Measurements from ENCODE around the gene CYP4F8.
"Not testable (repeated sequence)": the region's sequence is repeated elsewhere in the genome, so short reads cannot be mapped to it uniquely, and the experiment has no call there.

The CYP4F8 gene

DNA sequence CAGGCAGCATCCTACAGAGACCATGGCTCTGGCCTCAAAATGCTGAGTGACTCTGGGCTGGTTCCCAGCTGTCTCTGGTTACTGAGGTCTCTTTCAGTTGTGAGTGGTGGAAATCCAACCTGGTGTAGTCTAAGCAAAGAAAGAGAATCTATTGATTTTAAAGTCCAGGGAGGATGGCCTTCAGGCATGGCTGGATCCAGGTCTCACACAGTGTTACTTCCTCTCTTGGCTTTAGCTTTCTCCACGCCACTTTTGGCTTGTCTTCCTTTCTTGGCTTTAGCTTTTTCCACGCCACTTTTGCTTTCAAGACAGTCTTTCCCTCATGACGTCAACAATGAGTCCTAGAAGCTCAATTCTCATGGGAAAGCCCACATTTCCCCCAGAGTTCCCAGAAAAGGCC is 29.8 kb downstream of the CYP4F8 start:
- no peak for DNase-seq (ENCODE audit: low read depth)

DNA sequence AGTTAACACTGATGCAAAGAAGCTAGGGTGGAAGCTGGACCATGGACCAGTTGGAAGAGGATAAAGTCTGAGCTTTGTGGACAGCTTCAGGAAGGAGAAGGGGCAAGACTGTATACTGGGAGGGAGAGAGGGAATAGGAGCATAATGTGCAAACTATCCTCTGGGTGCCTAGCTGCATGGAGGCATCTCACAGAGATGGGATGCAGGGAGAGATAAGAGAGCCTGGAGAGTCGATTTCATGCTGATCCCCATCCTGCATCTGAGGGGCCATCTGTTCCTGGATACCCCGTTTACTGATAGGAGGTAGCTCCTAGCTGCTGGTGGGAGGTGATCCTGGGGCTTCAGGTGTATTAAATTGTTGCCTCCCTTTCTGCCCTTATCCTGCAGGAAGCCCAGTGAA is 34.5 kb downstream of the CYP4F8 start:
- DNase-seq (ENCODE audit: low read depth), result no peak

DNA sequence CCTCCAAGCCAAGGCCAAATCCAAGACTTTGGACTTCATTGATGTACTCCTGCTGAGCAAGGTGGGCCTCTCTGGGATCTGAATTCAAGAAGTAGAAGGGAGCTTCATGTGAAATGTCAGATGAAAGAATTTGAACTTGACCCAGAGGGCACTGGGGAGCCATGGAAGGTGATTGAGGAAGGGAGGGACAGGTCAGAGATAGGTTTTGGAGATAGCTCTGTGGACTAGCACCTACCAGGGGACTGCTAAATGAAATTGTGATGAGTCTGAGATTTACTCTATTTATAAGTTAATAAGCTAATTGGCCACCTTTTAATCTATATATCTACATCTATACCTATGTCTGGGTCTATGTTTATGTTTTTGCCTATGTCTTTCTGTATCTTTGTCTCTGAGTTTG is 35.1 kb downstream of the CYP4F8 start:
- not testable (repeated sequence) for DNase-seq (ENCODE audit: low read depth)

DNA sequence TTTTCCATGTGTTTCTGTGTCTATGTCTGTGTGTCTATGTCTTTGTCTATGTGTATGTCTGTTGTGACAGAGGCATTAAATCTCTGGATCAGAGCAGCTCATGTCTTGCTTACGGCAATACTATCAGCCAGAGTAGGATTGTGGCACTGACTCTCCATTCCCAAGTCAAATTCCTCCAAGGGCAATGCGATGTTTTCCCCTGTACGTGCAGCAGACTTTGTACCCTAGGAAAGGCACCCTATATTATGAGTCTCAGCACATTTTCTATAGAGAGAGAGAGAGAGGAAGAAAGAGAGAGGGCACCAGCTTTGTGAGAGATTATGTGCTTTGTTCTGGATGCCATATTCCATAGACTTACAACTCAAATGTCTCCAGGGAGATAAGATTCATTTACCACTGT is 36.8 kb downstream of the CYP4F8 start:
- DNase-seq (ENCODE audit: low read depth), result no peak

DNA sequence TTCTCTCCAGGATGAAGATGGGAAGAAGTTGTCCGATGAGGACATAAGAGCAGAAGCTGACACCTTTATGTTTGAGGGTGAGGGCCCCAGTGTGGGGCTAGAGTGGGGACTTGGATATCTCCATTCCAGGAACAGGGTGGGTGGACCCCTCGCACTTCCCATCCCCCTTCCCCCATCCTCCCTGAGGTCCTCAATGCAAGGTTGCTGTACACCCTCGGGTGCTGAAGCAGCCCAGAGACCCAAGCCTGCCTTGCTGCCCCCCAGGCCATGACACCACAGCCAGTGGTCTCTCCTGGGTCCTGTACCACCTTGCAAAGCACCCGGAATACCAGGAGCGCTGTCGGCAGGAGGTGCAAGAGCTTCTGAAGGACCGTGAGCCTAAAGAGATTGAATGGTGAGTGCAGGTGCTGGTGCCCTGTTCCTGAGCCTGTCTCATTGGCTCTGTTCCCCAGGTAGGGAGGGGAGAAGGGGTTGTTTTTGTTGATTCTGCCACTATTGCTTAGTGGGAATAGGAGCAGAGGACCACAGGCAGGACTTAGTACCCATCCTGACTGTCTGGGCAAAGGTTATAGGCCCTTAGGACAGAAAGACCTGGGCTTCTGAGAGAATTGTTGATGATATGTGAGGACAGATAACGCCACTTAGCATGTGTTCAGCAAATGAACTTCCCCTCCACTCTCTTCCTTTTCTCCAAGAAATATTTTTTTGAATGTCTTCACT is 37.7 kb downstream of the CYP4F8 start:
- no peak for DNase-seq (ENCODE audit: low read depth)

DNA sequence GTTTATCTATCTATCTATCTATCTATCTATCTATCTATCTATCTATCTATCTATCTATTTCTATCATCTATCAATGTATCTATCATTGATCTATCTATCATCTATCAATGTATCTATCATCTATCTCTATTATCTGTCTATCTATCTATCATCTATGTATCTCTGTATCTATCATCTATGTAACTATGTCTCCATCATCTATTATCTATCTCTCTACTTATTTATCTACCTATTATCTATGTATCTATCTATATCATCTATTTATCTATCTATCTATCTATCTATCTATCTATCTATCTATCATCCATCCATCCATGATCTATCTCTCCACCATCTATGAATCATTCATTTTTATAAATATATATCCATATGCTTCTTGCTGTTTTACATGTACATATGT is 41.4 kb downstream of the CYP4F8 start:
- DNase-seq (ENCODE audit: low read depth), result no peak

DNA sequence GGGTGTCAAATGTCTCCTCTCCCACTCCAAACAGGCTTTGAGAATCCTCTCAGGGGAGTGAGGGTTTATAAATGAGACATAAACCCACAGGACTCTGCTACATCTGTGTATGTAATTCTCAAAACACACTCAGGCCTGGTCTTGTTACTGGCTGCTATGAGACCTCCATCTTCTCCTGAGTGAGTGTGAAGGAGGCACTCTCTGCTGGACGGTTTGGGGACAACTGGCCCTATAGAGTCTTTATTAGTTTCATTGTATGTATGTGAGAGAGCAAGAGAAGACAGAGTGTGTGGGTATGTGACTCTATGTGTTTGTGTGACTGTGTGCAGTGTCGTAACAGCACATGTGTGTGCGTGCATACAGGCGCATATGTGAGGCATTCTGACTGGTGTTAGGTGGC is 48.2 kb downstream of the CYP4F8 start:
- DNase-seq (ENCODE audit: low read depth), result no peak

DNA sequence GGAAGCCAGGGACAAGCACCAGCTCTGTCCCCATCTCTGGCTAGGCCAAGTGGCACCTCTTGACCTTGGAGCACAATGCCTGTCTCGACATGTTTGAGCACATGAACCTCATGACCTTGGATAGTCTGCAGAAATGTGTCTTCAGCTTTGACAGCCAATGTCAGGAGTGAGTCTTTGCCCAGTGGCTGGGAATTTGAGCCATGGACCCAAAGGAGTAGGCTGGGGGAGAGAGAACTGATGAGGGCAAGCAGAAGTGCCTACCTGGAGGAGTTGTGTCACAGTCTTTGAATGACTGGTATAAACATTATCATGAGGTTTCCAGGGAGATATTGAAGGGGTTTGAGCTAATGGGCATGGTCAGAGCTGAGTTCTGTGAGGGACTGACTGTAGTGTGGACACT is 51.2 kb downstream of the CYP4F8 start:
- no peak for DNase-seq (ENCODE audit: low read depth)

DNA sequence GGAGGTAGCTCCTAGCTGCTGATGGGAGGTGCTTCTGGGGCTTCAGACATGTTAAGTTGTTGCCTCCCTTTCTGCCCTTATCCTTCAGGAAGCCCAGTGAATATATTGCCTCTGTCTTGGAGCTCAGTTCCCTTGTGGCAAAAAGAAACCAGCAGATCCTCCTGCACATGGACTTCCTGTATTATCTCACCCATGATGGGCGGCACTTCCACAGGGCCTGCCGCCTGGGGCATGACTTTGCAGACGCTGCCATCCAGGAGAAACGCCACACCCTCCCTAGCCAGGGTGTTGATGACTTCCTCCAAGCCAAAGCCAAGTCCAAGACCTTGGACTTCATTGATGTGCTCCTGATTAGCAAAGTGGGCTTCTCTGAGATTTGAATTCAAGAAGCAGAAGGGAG is 51.9 kb downstream of the CYP4F8 start:
- no peak for DNase-seq (ENCODE audit: low read depth)

DNA sequence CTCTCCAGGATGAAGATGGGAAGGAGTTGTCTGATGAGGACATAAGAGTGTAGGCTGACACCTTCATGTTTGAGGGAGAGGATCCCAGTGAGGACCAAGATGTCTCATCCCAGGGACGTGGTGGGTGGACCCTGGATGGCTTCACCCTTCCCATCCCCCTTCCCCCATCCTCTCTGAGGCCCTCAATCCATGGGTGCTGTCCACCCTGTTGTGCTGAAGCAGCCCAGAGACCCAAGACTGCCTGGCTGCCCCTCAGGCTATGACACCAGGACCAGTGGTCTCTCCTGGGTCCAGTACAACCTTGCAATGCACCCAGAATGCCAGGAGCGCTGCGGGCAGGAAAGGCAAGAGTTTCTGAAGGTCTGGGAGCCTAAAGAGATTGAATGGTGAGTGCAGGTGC is 54.4 kb downstream of the CYP4F8 start:
- no peak for DNase-seq (ENCODE audit: low read depth)

DNA sequence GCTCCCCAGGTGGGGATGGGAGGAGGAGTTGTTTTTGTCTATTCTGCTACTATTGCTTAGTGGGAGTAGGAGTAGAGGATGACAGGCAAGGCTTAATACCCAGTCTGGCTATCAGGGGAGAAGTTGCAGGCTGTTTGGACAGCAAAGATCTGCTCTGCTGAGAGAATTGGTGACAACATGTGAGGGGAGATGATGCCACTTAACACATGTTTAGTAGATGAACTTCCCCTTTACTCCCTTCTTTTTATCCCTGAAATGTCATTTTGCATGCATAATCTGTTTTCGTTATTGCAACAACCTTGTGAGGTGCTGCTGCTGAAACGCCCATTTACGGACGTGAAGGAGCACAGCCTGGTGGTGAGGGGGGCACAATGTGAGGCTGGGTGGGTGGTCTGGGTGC is 54.9 kb downstream of the CYP4F8 start:
- DNase-seq (ENCODE audit: low read depth), result no peak

DNA sequence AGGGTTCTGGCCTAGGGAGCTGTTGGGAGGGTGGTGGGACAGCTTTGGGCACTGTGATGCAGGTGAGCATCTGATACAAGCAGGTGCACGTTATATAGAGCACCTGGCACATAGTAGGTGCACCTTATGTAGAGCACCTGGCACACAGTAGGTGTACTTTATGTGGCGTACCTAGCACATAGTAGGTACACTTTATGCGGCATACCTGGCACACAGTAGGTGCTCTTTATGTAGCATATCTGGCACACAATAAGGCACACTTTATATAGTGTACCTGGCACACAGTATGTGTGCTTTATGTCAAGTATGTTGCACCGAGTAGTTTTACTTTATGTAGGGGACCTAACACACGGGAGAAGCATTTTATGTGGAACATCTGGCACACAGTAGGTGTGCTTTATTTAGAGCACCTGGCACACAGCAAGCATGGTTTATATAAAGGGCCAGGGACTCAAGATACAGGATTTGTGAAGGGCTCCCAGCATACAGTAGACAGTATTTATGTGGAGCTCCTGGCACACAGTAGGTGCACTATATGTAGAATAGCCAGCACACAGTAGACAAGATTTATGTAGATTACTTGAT is 56.3 kb downstream of the CYP4F8 start:
- no peak for DNase-seq (ENCODE audit: low read depth)

DNA sequence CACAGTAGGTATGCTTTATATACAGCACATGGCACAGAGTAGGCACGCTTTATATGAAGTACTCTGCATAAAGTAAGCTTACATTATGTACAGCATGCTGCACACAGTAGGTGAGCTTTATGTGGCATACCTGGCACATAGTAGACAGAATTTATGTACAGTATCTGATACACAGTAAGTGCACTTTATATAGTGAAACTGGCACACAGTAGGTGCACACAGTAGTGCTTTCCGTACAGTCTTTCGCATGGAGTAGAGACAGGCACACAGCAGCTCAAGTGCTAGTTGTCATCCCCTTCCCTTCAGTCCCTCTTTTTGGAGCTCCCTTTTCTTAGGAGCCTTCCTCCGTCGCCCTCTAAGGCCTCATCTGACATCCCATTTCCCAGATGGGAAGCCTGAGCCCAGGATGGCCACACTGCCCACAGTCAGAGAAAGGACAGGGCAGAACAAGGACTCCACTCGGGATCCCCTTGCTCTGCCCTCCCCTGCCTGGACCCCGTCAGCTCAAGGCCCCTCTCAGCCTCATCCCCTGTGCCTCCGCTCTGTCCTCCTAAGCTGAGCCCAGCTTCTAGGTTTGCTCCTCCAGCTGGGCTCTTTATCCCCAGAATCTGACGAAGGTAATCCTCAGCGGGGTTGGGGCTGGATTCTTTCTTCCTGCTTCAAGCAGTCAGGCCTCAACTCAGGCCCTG is 57.0 kb downstream of the CYP4F8 start:
- DNase-seq (ENCODE audit: low read depth), result no peak

DNA sequence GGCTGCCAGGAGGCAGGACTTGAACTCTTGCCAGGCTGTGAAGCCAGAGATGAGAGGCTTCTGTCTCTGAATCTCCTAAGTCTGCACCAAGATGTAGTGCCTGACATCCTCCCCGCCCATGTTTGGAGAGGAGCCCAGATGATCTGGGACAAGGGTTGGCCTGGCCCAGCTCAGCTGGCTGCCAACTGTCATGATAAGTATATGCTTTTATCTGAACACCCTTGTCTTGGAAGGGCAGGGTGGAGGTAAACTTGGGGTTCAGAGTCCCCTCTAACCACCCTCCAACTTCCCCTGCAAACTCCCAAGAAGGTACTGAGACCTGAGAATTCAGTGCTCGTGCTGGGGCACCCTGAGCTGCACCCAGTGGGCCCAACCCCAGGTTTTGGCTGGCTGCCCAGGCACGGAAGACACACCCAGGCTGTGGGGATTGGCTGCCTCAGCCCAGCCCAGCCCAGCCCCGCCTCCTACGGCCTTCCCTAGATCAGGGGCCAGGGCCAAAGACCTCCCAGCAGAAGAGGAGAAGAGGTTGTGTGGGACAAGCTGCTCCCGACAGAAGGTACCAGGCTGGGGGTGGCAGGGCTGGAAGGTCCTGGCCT is 57.7 kb downstream of the CYP4F8 start, which contains the start of gene CYP4F12:
TSS of gene CYP4F12 (plus strand) at position 508 of the 596 bp plus-strand sequence. CDS start 443 bp downstream, outside the sequence.
- DNase-seq (ENCODE audit: low read depth), result no peak

DNA sequence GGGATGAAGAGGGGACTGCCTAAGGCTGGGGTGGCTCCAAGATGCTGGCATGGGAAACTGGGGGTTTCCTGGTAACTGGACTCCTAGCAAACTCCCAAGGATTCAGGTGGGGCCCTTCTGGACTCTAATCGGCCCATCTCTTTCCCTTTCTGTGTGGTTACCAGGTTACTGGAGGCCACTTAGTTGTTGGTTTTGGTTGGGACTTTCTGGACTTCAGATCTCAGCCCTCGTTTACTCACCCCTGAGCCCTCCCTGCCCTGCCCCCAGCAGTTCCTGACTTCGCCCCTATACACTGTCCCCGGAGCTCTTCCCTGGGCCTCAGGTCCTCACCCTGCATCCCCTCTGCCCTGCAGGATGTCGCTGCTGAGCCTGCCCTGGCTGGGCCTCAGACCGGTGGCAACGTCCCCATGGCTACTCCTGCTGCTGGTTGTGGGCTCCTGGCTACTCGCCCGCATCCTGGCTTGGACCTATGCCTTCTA is 58.2 kb downstream of the CYP4F8 start:
- DNase-seq (ENCODE audit: low read depth), result no peak

DNA sequence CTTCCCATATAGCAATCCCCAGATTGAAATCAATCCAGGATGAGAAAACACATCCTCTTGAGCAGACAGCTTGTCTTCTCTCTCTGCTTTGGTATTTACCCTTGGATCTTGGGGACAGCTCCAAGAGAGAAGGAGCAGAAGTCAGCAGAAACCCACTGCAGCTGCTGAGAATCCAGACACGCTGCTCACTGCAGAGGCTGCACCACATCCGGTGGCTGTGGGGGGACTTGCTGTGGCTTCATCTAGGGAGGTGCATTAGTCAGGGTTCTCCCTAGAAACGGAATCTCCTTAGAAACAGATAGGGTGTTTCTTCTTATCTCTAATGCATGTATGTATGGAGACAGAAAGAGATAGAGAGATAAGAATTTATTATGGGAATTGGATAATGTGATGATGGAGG is 60.5 kb downstream of the CYP4F8 start:
- DNase-seq (ENCODE audit: low read depth), result no peak

DNA sequence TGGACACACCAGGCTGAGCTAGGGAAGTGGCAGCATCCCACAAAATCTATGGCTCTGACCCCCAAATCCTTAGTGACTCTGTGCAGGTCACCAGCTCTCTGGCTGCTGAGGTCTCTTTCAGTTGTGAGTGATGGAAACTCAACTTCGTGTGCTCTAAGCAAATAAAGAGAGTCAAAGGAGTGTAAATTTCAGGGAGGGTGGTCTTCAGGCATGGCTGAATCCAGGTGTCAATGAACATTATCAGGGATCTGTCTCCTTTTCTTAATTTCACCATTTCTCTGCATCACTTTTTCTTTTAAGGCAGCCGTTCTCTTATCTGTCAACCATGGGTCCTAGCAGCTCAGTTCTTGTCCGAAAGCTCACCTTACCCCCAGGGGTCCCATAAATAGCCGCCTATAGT is 64.1 kb downstream of the CYP4F8 start:
- no peak for DNase-seq (ENCODE audit: low read depth)

DNA sequence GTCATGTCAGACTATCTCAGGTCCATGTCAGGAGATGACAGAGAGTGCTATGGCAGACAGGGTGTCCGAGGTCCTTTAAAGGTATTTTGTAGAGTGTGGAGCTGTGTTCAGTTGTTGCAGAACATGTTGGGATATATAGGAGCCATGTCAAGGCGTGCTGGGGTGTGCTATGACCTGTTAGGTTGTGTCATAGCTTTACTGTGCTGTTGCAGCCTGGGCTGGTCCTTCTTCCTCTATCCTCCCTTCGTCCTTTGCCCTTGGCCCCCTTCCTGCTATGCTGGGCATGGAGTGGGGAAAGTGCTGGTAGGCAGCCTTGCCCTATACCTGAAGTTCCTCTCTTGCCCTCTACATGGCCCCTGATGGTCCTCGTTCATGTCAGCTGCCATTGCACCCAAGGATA is 64.8 kb downstream of the CYP4F8 start:
- not testable (repeated sequence) for DNase-seq (ENCODE audit: low read depth)
